OCI-LY1 (cell line): ENCODE measurements around the gene PON2.

Experiments
- H2AFZ ChIP-seq: fragments of 200-600 bp; sonication (generic), shearing (Covaris generic); 2 replicates; pipeline ENCODE4 v1.6.0; 2014; ENCODE audit warnings: antibody characterized with exemption, mild to moderate bottlenecking, low read length
- H3F3A ChIP-seq: fragments of 200-600 bp; sonication (generic), shearing (Covaris generic); 2 replicates; pipeline ENCODE4 v1.6.0; 2014; ENCODE audit warnings: mild to moderate bottlenecking, antibody characterized with exemption, low read length, moderate library complexity; ENCODE audit not compliant: insufficient read depth
- H3K27ac ChIP-seq: fragments of 200-600 bp; sonication (generic); 2 replicates; pipeline ENCODE4 v1.5.1; 2014; ENCODE audit warnings: low read length, mixed run types, mild to moderate bottlenecking, low read depth; ENCODE audit not compliant: poor library complexity, severe bottlenecking
- H3K27me3 ChIP-seq: fragments of 200-600 bp; sonication (generic); 2 replicates; pipeline ENCODE4 v1.6.0; 2014; ENCODE audit warnings: antibody characterized with exemption, mild to moderate bottlenecking, low read length, moderate library complexity; ENCODE audit not compliant: insufficient read depth
- H3K36me3 ChIP-seq: fragments of 200-600 bp; sonication (generic); 2 replicates; pipeline ENCODE4 v1.6.1; 2014; ENCODE audit warnings: mild to moderate bottlenecking, antibody characterized with exemption, low read length, moderate library complexity, mixed read lengths; ENCODE audit not compliant: insufficient read depth
- H3K4me1 ChIP-seq: fragments of 200-600 bp; sonication (generic); 2 replicates; pipeline ENCODE4 v1.5.1; 2014; ENCODE audit warnings: mild to moderate bottlenecking, low read length, moderate library complexity; ENCODE audit not compliant: insufficient read depth, severe bottlenecking
- H3K4me2 ChIP-seq: fragments of 200-600 bp; sonication (generic), shearing (Covaris generic); 2 replicates; pipeline ENCODE4 v1.6.1; 2014; ENCODE audit warnings: low read length
- H3K4me3 ChIP-seq: fragments of 200-600 bp; sonication (generic); 2 replicates; pipeline ENCODE4 v1.5.1; 2014; ENCODE audit warnings: low read length, low read depth, mild to moderate bottlenecking, mixed read lengths; ENCODE audit not compliant: poor library complexity, severe bottlenecking
- H3K79me2 ChIP-seq: fragments of 200-600 bp; shearing (Covaris generic); 2 replicates; pipeline ENCODE4 v1.6.1; 2016; ENCODE audit warnings: mixed run types, low read length, mixed read lengths; ENCODE audit not compliant: insufficient read depth
- H3K9ac ChIP-seq: fragments of 200-600 bp; sonication (generic), shearing (Covaris generic); 2 replicates; pipeline ENCODE4 v1.6.1; 2014; ENCODE audit warnings: mild to moderate bottlenecking, low read length, mixed read lengths
- H3K9me2 ChIP-seq: fragments of 200-600 bp; sonication (generic), shearing (Covaris generic); 2 replicates; pipeline ENCODE4 v1.6.1; 2014; ENCODE audit warnings: low read depth, mild to moderate bottlenecking, low read length, mixed read lengths
- H3K9me3 ChIP-seq: fragments of 200-600 bp; shearing (Covaris generic); 2 replicates; pipeline ENCODE4 v1.6.1; 2014; ENCODE audit warnings: low read length, mixed read lengths
- H4K20me1 ChIP-seq: fragments of 200-600 bp; sonication (generic), shearing (Covaris generic); 2 replicates; pipeline ENCODE4 v1.6.0; 2016; ENCODE audit warnings: mild to moderate bottlenecking, low read length; ENCODE audit not compliant: insufficient read depth
- EZH2 ChIP-seq: fragments of 200-600 bp; sonication (generic), shearing (Covaris generic); IDR thresholded peaks from 2 replicates; pipeline ENCODE4 v1.8.0; 2017; ENCODE audit warnings: borderline replicate concordance, mixed run types, mild to moderate bottlenecking, antibody characterized with exemption, low read length, moderate library complexity, mixed read lengths
- TF ChIP-seq, protein P1 (sequence below): fragments of 200-600 bp; sonication (generic), shearing (Covaris generic); IDR thresholded peaks from 2 replicates; pipeline ENCODE4 v1.5.1; 2017; ENCODE audit warnings: mild to moderate bottlenecking, antibody characterized with exemption, low read length, moderate library complexity, mixed read lengths

PON2 gene

DNA sequence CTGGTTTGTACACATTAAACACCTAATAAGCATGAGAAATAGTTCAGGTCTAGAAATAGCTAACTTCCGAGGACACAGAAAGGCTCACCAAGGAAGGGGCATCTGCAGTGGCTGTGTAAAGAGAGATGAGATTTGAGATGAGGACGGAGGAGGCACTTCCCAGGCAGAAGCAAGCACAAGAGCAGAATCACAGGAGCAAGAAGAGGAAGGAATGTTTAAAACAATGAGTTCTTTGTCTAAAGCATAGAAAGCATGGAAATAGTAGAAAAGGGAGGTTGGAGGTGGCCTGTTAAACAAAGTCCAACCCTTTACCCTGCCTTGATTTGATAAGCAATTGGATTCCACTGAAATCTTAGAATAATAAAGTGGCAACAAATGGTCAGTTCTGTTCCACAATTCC is 27.1 kb downstream of the PON2 start:
- Histone ChIP-seq H4K20me1 (no peaks in the 10 kb centered on the region), H3K9me3 (no peaks in the 10 kb centered on the region), H2AFZ (no peak overlapping the region), H3K4me3 (no peak overlapping the region), H3K9me2 (no peaks in the 10 kb centered on the region), H3K36me3 (peaks cover 8% of the 10 kb centered on the region; the same call in 1 of the 2 replicates), H3K4me1 (no peaks in the 10 kb centered on the region), H3K79me2 (no peaks in the 10 kb centered on the region), H3K9ac (no peak overlapping the region), H3K27ac (no peak overlapping the region), H3K27me3 (no peaks in the 10 kb centered on the region), H3F3A (no peaks in the 10 kb centered on the region), H3K4me2 (no peak overlapping the region)
- no peak for TF ChIP-seq EZH2
- TF ChIP-seq, protein P1, sequence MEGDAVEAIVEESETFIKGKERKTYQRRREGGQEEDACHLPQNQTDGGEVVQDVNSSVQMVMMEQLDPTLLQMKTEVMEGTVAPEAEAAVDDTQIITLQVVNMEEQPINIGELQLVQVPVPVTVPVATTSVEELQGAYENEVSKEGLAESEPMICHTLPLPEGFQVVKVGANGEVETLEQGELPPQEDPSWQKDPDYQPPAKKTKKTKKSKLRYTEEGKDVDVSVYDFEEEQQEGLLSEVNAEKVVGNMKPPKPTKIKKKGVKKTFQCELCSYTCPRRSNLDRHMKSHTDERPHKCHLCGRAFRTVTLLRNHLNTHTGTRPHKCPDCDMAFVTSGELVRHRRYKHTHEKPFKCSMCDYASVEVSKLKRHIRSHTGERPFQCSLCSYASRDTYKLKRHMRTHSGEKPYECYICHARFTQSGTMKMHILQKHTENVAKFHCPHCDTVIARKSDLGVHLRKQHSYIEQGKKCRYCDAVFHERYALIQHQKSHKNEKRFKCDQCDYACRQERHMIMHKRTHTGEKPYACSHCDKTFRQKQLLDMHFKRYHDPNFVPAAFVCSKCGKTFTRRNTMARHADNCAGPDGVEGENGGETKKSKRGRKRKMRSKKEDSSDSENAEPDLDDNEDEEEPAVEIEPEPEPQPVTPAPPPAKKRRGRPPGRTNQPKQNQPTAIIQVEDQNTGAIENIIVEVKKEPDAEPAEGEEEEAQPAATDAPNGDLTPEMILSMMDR: no peak

DNA sequence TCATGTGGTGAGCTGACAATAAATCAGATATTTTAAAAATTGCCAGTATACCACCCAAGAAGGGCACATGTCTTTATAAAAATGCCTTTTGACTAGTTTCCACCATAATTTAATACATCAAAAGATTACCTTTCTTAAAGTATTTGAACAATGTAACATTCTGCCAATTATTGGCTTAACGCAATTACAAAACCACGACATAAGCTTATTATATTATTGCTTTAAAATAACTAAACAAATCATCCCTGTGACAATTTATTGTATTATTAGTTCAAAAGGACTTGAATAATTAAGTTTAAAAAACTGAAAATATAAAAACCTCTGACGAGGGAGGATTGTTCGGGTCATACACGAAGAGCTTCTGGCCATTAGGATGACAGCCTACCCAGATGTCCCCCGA is 29.0 kb downstream of the PON2 start:
- Histone ChIP-seq H3K36me3 (peaks cover 8% of the 10 kb centered on the region; the same call in 1 of the 2 replicates), H3K9me2 (no peaks in the 10 kb centered on the region), H3K9me3 (no peaks in the 10 kb centered on the region), H3K27ac (no peak overlapping the region), H3K9ac (no peak overlapping the region), H3K79me2 (no peaks in the 10 kb centered on the region), H4K20me1 (no peaks in the 10 kb centered on the region), H3K4me3 (no peak overlapping the region), H3K27me3 (no peaks in the 10 kb centered on the region), H3K4me1 (no peaks in the 10 kb centered on the region), H2AFZ (no peak overlapping the region), H3F3A (no peaks in the 10 kb centered on the region), H3K4me2 (no peak overlapping the region)
- TF ChIP-seq EZH2: no peak
- TF ChIP-seq, protein P1: no peak

DNA sequence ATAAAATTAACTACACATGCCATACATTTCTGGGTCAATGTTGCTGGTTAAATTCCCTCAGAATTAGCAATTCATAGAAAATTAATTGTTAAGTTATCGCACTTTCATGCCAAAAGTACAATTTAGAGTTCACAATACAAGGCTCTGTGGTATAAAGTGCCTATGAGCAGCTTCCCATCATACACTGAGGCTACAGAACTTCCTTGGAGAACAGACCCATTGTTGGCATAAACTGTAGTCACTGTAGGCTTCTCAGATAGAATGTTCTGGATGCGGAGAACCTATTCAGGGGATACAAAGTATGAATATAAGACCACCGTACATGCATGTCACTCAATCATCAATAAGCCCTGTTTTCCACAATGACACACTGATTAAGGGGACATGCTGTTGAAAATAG is 29.6 kb downstream of the PON2 start:
- TF ChIP-seq, protein P1: no peak
- no peak for TF ChIP-seq EZH2
- Histone ChIP-seq H3K4me1 (no peaks in the 10 kb centered on the region), H3K79me2 (no peaks in the 10 kb centered on the region), H4K20me1 (no peaks in the 10 kb centered on the region), H3K9me2 (no peaks in the 10 kb centered on the region), H3K9ac (no peak overlapping the region), H3K36me3 (peaks cover 5% of the 10 kb centered on the region; the same call in 1 of the 2 replicates), H3K27ac (no peak overlapping the region), H3K4me2 (no peak overlapping the region), H3F3A (no peaks in the 10 kb centered on the region), H3K9me3 (no peaks in the 10 kb centered on the region), H2AFZ (no peak overlapping the region), H3K27me3 (no peaks in the 10 kb centered on the region), H3K4me3 (no peak overlapping the region)
